ENCODE measurements around the gene NTHL1. TPM values are rescaled to one million over a fixed set of nuclear protein-coding genes. Genes with fewer than 3 reads are reported as not detected.

The NTHL1 gene
- total RNA-seq, 1 experiment from 2014 or later, result 51.6 TPM

- DNase-seq (ENCODE audit: low spot score), result no peak
- BruUV-seq (replicated peaks), result no TSS peak
- Histone ChIP-seq H3K36me3 (ENCODE audit: insufficient read depth, low read length, poor library complexity, severe bottlenecking) (peaks cover 8% of the 10 kb centered on the region), H3K9me3 (ENCODE audit: low read depth, low read length, poor library complexity, severe bottlenecking) (no peaks in the 10 kb centered on the region), H3K27me3 (replicated peaks; ENCODE audit: insufficient read depth, low read depth, low read length, poor library complexity) (no peaks in the 10 kb centered on the region), H3K27ac (ENCODE audit: low read depth, low read length, poor library complexity, severe bottlenecking) (no peak overlapping the region), H3K4me3 (ENCODE audit: low read depth, low read length, poor library complexity, severe bottlenecking) (no peak overlapping the region), H3K4me1 (ENCODE audit: insufficient read depth, low read length, poor library complexity, severe bottlenecking) (no peaks in the 10 kb centered on the region)
- CTCF ChIA-PET, result interaction anchor here (1.2 to 1.3 kb wide), 2 partner anchors 33 kb away, joined by 3 to 5 read pairs; no protein-coding TSS in a partner anchor
- TF ChIP-seq EZH2 (IDR thresholded peaks at IDR 0.05; ENCODE audit: borderline replicate concordance, low read depth, low read length, poor library complexity, severe bottlenecking) (no peak), CTCF (conservative IDR thresholded peaks at IDR 0.05; ENCODE audit: low read depth, low read length) (no peak)
- intact Hi-C loops (cut with micrococcal nuclease; ENCODE audit: unreplicated experiment), result no loop called here
- POLR2A ChIA-PET (ENCODE audit: low non-redundant PET), result no interaction called here
These were observed 8.4 kb upstream of the NTHL1 start for GRCh38 chr16:2056077-2056476.

- Histone ChIP-seq H3K4me3 (ENCODE audit: low read depth, low read length, poor library complexity, severe bottlenecking) (no peak overlapping the region), H3K27ac (ENCODE audit: low read depth, low read length, poor library complexity, severe bottlenecking) (no peak overlapping the region), H3K36me3 (ENCODE audit: insufficient read depth, low read length, poor library complexity, severe bottlenecking) (peaks cover 12% of the 10 kb centered on the region), H3K27me3 (replicated peaks; ENCODE audit: insufficient read depth, low read depth, low read length, poor library complexity) (no peaks in the 10 kb centered on the region), H3K9me3 (ENCODE audit: low read depth, low read length, poor library complexity, severe bottlenecking) (no peaks in the 10 kb centered on the region), H3K4me1 (ENCODE audit: insufficient read depth, low read length, poor library complexity, severe bottlenecking) (no peaks in the 10 kb centered on the region)
- BruUV-seq (replicated peaks), result no TSS peak
- intact Hi-C loops (cut with micrococcal nuclease; ENCODE audit: unreplicated experiment), result no loop called here
- ChIA-PET CTCF (no interaction called here), POLR2A (ENCODE audit: low non-redundant PET) (no interaction called here)
- no peak for DNase-seq (ENCODE audit: low spot score)
- TF ChIP-seq CTCF (conservative IDR thresholded peaks at IDR 0.05; ENCODE audit: low read depth, low read length) (no peak), EZH2 (IDR thresholded peaks at IDR 0.05; ENCODE audit: borderline replicate concordance, low read depth, low read length, poor library complexity, severe bottlenecking) (no peak)
These were observed 7.1 kb upstream of the NTHL1 start for GRCh38 chr16:2054543-2055245.

GRCh38 chr16:2053897-2054296 lies 6.3 kb upstream of the NTHL1 start:
- intact Hi-C loops (cut with micrococcal nuclease; ENCODE audit: unreplicated experiment), result no loop called here
- no peaks in the 10 kb centered on the region for H3K9me3 ChIP-seq (ENCODE audit: low read depth, low read length, poor library complexity, severe bottlenecking)
- H3K27ac ChIP-seq (ENCODE audit: low read depth, low read length, poor library complexity, severe bottlenecking), result no peak overlapping the region
- H3K27me3 ChIP-seq (replicated peaks; ENCODE audit: insufficient read depth, low read depth, low read length, poor library complexity), result no peaks in the 10 kb centered on the region
- no peak for DNase-seq (ENCODE audit: low spot score)
- ChIA-PET CTCF (no interaction called here), POLR2A (ENCODE audit: low non-redundant PET) (no interaction called here)
- TF ChIP-seq CTCF (conservative IDR thresholded peaks at IDR 0.05; ENCODE audit: low read depth, low read length) (no peak), EZH2 (IDR thresholded peaks at IDR 0.05; ENCODE audit: borderline replicate concordance, low read depth, low read length, poor library complexity, severe bottlenecking) (no peak)
- BruUV-seq (replicated peaks), result no TSS peak
- peaks cover 12% of the 10 kb centered on the region for H3K36me3 ChIP-seq (ENCODE audit: insufficient read depth, low read length, poor library complexity, severe bottlenecking)
- H3K4me3 ChIP-seq (ENCODE audit: low read depth, low read length, poor library complexity, severe bottlenecking), result no peak overlapping the region
- no peaks in the 10 kb centered on the region for H3K4me1 ChIP-seq (ENCODE audit: insufficient read depth, low read length, poor library complexity, severe bottlenecking)
